ENCODE measurements around the gene PIP5K1B. TPM values are rescaled to one million over a fixed set of nuclear protein-coding genes. Genes with fewer than 3 reads are reported as not detected.
A peak's percentile ranks its signal among the peaks of the same experiment; 100 is the strongest.

PIP5K1B gene
- total RNA-seq, 1 experiment from 2014 or later, result not detected

- POLR2A ChIA-PET (ENCODE audit: low non-redundant PET), result no interaction called here
- H3K4me3 ChIP-seq (ENCODE audit: low read depth, low read length, poor library complexity, severe bottlenecking), result no peak overlapping the region
- peaks cover 36% of the 10 kb centered on the region for H3K27me3 ChIP-seq (replicated peaks; ENCODE audit: insufficient read depth, low read depth, low read length, poor library complexity)
- no peaks in the 10 kb centered on the region for H3K4me1 ChIP-seq (ENCODE audit: insufficient read depth, low read length, poor library complexity, severe bottlenecking)
- no peaks in the 10 kb centered on the region for H3K9me3 ChIP-seq (ENCODE audit: low read depth, low read length, poor library complexity, severe bottlenecking)
- CTCF ChIA-PET, result no interaction called here
- no peak for DNase-seq (ENCODE audit: low spot score)
- BruUV-seq (replicated peaks), result no TSS peak
- no peak for TF ChIP-seq EZH2 (IDR thresholded peaks at IDR 0.05; ENCODE audit: borderline replicate concordance, low read depth, low read length, poor library complexity, severe bottlenecking)
- intact Hi-C loops (cut with micrococcal nuclease; ENCODE audit: unreplicated experiment), result no loop called here
- H3K36me3 ChIP-seq (ENCODE audit: insufficient read depth, low read length, poor library complexity, severe bottlenecking), result no peaks in the 10 kb centered on the region
- H3K27ac ChIP-seq (ENCODE audit: low read depth, low read length, poor library complexity, severe bottlenecking), result no peak overlapping the region
These were observed 35.8 kb upstream of the PIP5K1B start for GRCh38 chr9:68669218-68669617.

- no peak for TF ChIP-seq CTCF (conservative IDR thresholded peaks at IDR 0.05; ENCODE audit: low read depth, low read length)
- TF ChIP-seq EZH2 (IDR thresholded peaks at IDR 0.05; ENCODE audit: borderline replicate concordance, low read depth, low read length, poor library complexity, severe bottlenecking), result no peak
- Histone ChIP-seq H3K27ac (ENCODE audit: low read depth, low read length, poor library complexity, severe bottlenecking) (no peak overlapping the region), H3K4me3 (ENCODE audit: low read depth, low read length, poor library complexity, severe bottlenecking) (no peak overlapping the region), H3K4me1 (ENCODE audit: insufficient read depth, low read length, poor library complexity, severe bottlenecking) (no peaks in the 10 kb centered on the region), H3K27me3 (replicated peaks; ENCODE audit: insufficient read depth, low read depth, low read length, poor library complexity) (peaks cover 41% of the 10 kb centered on the region), H3K36me3 (ENCODE audit: insufficient read depth, low read length, poor library complexity, severe bottlenecking) (no peaks in the 10 kb centered on the region), H3K9me3 (ENCODE audit: low read depth, low read length, poor library complexity, severe bottlenecking) (no peaks in the 10 kb centered on the region)
- BruUV-seq (replicated peaks), result no TSS peak
- CTCF ChIA-PET, result no interaction called here
- POLR2A ChIA-PET (ENCODE audit: low non-redundant PET), result no interaction called here
- no peak for DNase-seq (ENCODE audit: low spot score)
- intact Hi-C loops (cut with micrococcal nuclease; ENCODE audit: unreplicated experiment), result no loop called here
These were observed 32.8 kb upstream of the PIP5K1B start for GRCh38 chr9:68672215-68672614.

- Histone ChIP-seq H3K9me3 (ENCODE audit: low read depth, low read length, poor library complexity, severe bottlenecking) (no peaks in the 10 kb centered on the region), H3K27me3 (replicated peaks; ENCODE audit: insufficient read depth, low read depth, low read length, poor library complexity) (peaks cover 41% of the 10 kb centered on the region), H3K4me1 (ENCODE audit: insufficient read depth, low read length, poor library complexity, severe bottlenecking) (no peaks in the 10 kb centered on the region), H3K4me3 (ENCODE audit: low read depth, low read length, poor library complexity, severe bottlenecking) (no peak overlapping the region), H3K27ac (ENCODE audit: low read depth, low read length, poor library complexity, severe bottlenecking) (no peak overlapping the region), H3K36me3 (ENCODE audit: insufficient read depth, low read length, poor library complexity, severe bottlenecking) (no peaks in the 10 kb centered on the region)
- ChIA-PET CTCF (no interaction called here), POLR2A (ENCODE audit: low non-redundant PET) (no interaction called here)
- DNase-seq (ENCODE audit: low spot score), result no peak
- BruUV-seq (replicated peaks), result no TSS peak
- intact Hi-C loops (cut with micrococcal nuclease; ENCODE audit: unreplicated experiment), result no loop called here
- no peak for TF ChIP-seq CTCF (conservative IDR thresholded peaks at IDR 0.05; ENCODE audit: low read depth, low read length)
- TF ChIP-seq EZH2 (IDR thresholded peaks at IDR 0.05; ENCODE audit: borderline replicate concordance, low read depth, low read length, poor library complexity, severe bottlenecking), result no peak
These were observed 32.4 kb upstream of the PIP5K1B start for GRCh38 chr9:68672625-68673024.

- no peaks in the 10 kb centered on the region for H3K36me3 ChIP-seq (ENCODE audit: insufficient read depth, low read length, poor library complexity, severe bottlenecking)
- H3K4me3 ChIP-seq (ENCODE audit: low read depth, low read length, poor library complexity, severe bottlenecking), result no peak overlapping the region
- DNase-seq (ENCODE audit: low spot score), result peak; percentile 30
- no TSS peak for BruUV-seq (replicated peaks)
- H3K9me3 ChIP-seq (ENCODE audit: low read depth, low read length, poor library complexity, severe bottlenecking), result no peaks in the 10 kb centered on the region
- CTCF ChIA-PET, result no interaction called here
- no peak overlapping the region for H3K27ac ChIP-seq (ENCODE audit: low read depth, low read length, poor library complexity, severe bottlenecking)
- intact Hi-C loops (cut with micrococcal nuclease; ENCODE audit: unreplicated experiment), result no loop called here
- no peaks in the 10 kb centered on the region for H3K4me1 ChIP-seq (ENCODE audit: insufficient read depth, low read length, poor library complexity, severe bottlenecking)
- POLR2A ChIA-PET (ENCODE audit: low non-redundant PET), result no interaction called here
- TF ChIP-seq EZH2 (IDR thresholded peaks at IDR 0.05; ENCODE audit: borderline replicate concordance, low read depth, low read length, poor library complexity, severe bottlenecking), result no peak
- peak; percentile 50 for TF ChIP-seq CTCF (conservative IDR thresholded peaks at IDR 0.05; ENCODE audit: low read depth, low read length)
- H3K27me3 ChIP-seq (replicated peaks; ENCODE audit: insufficient read depth, low read depth, low read length, poor library complexity), result peaks cover 13% of the 10 kb centered on the region
These were observed 26.6 kb upstream of the PIP5K1B start for GRCh38 chr9:68678430-68678829.
